Epithelial cell of esophagus (primary cell): Measurements from ENCODE around the gene CASP3.

ENCODE experiments used
- DNase-seq: peaks from one replicate; pipeline ENCODE4 v3.0.0; 2010; ENCODE audit warnings: low read depth
- H3K4me3 ChIP-seq: 2 replicates; pipeline ENCODE4 v1.5.1; 2011; ENCODE audit warnings: mild to moderate bottlenecking, low read length, control low read depth
- CTCF ChIP-seq: IDR thresholded peaks from 2 replicates; pipeline ENCODE4 v1.5.1; 2011; ENCODE audit warnings: low read depth, mild to moderate bottlenecking, low read length, control low read depth, inconsistent platforms; ENCODE audit not compliant: insufficient read depth; ENCODE audit errors: missing control alignments

Gene CASP3

GRCh38 chr4:184644553-184645307, 4.5 kb downstream of the CASP3 start:
- H3K4me3 ChIP-seq = no peak overlapping the region
- DNase-seq = no peak
- TF ChIP-seq CTCF = no peak

- no peak overlapping the region for H3K4me3 ChIP-seq
- no peak for DNase-seq
- no peak for TF ChIP-seq CTCF
Measured at GRCh38 chr4:184643731-184644130, 5.5 kb downstream of the CASP3 start.

GRCh38 chr4:184641451-184641850, 7.8 kb downstream of the CASP3 start:
- no peak for TF ChIP-seq CTCF
- no peak for DNase-seq
- no peak overlapping the region for H3K4me3 ChIP-seq

GRCh38 chr4:184641022-184641421, 8.2 kb downstream of the CASP3 start:
- H3K4me3 ChIP-seq = no peak overlapping the region
- no peak for DNase-seq
- no peak for TF ChIP-seq CTCF

DNA sequence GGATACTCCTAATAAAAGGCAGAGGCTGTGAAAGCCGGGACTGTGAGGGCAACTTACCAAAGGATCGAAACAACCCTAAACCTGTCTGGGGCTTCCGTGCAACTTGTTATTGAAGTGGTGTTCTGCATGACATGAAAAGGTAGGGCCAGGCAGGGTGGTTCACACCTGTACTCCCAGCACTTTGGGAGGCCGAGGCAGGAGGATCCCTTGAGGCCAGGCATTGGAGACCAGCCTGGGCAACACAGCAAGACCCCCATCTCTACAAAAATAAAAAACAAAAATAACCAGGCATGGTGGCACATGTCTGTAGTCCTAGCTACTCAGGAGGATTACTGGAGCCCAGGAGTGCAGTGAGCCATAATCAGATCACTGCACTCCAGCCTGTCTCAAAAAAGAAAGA, 12.3 kb downstream of the CASP3 start:
- no peak overlapping the region for H3K4me3 ChIP-seq
- no peak for DNase-seq
- no peak for TF ChIP-seq CTCF

DNA sequence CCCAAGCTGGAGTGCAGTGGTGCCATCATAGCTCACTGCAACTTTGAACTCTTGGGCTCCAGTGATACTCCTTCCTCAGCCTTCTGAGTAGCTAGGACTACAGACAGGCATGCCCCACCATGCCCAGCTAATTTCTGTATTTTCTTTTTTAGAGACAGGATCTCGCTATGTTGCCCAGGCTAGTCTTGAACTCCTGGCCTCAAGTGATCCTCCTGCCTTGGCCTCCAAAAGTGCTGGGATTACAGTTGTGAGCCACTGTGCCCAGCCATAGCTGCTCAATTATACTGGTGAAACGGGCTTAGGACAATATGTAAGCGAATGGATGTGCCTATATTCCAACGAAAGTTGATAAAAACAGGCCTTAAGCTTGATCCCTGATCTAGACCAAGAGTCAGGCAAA, 13.1 kb downstream of the CASP3 start:
- TF ChIP-seq CTCF = no peak
- H3K4me3 ChIP-seq = no peak overlapping the region
- no peak for DNase-seq

DNA sequence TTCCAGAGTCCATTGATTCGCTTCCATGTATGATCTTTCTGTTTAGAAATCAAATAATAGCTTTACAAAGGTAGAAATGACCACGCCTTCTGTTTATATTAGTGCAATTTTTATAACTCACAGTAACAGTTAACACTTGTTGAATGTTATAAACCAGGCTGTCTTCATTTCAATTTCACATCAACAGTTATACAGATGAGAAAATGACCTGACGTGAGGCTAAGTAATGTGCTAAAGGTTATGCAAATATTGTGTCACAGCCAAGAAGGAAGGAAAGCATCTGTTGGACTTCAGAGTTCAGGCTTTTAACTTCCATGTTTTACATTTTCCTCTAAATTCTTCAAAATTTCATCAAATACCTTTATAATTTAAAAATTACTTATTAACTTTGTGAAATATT, 13.9 kb downstream of the CASP3 start:
- no peak for DNase-seq
- H3K4me3 ChIP-seq = no peak overlapping the region
- TF ChIP-seq CTCF = no peak
